ENCODE results near the gene GALNT17. TPM values are rescaled to one million over a fixed set of nuclear protein-coding genes. Genes with fewer than 3 reads are reported as not detected.

The GALNT17 gene
- total RNA-seq, 1 donor from 2014 or later, result not detected

GRCh38 chr7:71444130-71444529 is 312.2 kb downstream of the GALNT17 start:
- intact Hi-C loops (cut with micrococcal nuclease), result no loop called here
- Mint-ChIP-seq H3K27me3 (no peaks in the 10 kb centered on the region), H3K9me3 (peaks cover 28% of the 10 kb centered on the region), H3K36me3 (ENCODE audit: low read depth) (no peaks in the 10 kb centered on the region), H3K4me3 (no peak overlapping the region), H3K4me1 (no peaks in the 10 kb centered on the region), H3K27ac (no peak overlapping the region)
- DNase-seq, result no peak

- no peak overlapping the region for H3K27ac Mint-ChIP-seq
- H3K9me3 Mint-ChIP-seq, result peaks cover 9% of the 10 kb centered on the region
- no peaks in the 10 kb centered on the region for H3K36me3 Mint-ChIP-seq (ENCODE audit: low read depth)
- intact Hi-C loops (cut with micrococcal nuclease), result no loop called here
- DNase-seq, result no peak
- H3K4me3 Mint-ChIP-seq, result no peak overlapping the region
- H3K27me3 Mint-ChIP-seq, result no peaks in the 10 kb centered on the region
- H3K4me1 Mint-ChIP-seq, result no peaks in the 10 kb centered on the region
These were observed 321.7 kb downstream of the GALNT17 start for GRCh38 chr7:71453630-71454029.

- no peaks in the 10 kb centered on the region for H3K4me1 Mint-ChIP-seq
- H3K36me3 Mint-ChIP-seq (ENCODE audit: low read depth), result no peaks in the 10 kb centered on the region
- peaks cover 15% of the 10 kb centered on the region for H3K9me3 Mint-ChIP-seq
- no peaks in the 10 kb centered on the region for H3K27me3 Mint-ChIP-seq
- no peak for DNase-seq
- intact Hi-C loops (cut with micrococcal nuclease), result no loop called here
- no peak overlapping the region for H3K27ac Mint-ChIP-seq
- no peak overlapping the region for H3K4me3 Mint-ChIP-seq
These were observed 323.0 kb downstream of the GALNT17 start for GRCh38 chr7:71454981-71455380.

GRCh38 chr7:71457021-71457420 is 325.1 kb downstream of the GALNT17 start:
- no peak overlapping the region for H3K4me3 Mint-ChIP-seq
- no peaks in the 10 kb centered on the region for H3K4me1 Mint-ChIP-seq
- intact Hi-C loops (cut with micrococcal nuclease), result no loop called here
- no peaks in the 10 kb centered on the region for H3K36me3 Mint-ChIP-seq (ENCODE audit: low read depth)
- no peaks in the 10 kb centered on the region for H3K27me3 Mint-ChIP-seq
- peaks cover 19% of the 10 kb centered on the region for H3K9me3 Mint-ChIP-seq
- no peak for DNase-seq
- no peak overlapping the region for H3K27ac Mint-ChIP-seq

GRCh38 chr7:71457846-71458590 is 326.1 kb downstream of the GALNT17 start:
- Mint-ChIP-seq H3K9me3 (peaks cover 15% of the 10 kb centered on the region), H3K4me3 (no peak overlapping the region), H3K36me3 (ENCODE audit: low read depth) (no peaks in the 10 kb centered on the region), H3K27me3 (no peaks in the 10 kb centered on the region), H3K4me1 (no peaks in the 10 kb centered on the region), H3K27ac (no peak overlapping the region)
- intact Hi-C loops (cut with micrococcal nuclease), result no loop called here
- DNase-seq, result no peak

- Mint-ChIP-seq H3K27me3 (no peaks in the 10 kb centered on the region), H3K27ac (no peak overlapping the region), H3K36me3 (ENCODE audit: low read depth) (no peaks in the 10 kb centered on the region), H3K4me3 (no peak overlapping the region), H3K4me1 (no peaks in the 10 kb centered on the region), H3K9me3 (peaks cover 15% of the 10 kb centered on the region)
- intact Hi-C loops (cut with micrococcal nuclease), result no loop called here
- DNase-seq, result no peak
These were observed 327.2 kb downstream of the GALNT17 start for GRCh38 chr7:71459132-71459531.

GRCh38 chr7:71461572-71461971 is 329.6 kb downstream of the GALNT17 start:
- H3K36me3 Mint-ChIP-seq (ENCODE audit: low read depth), result no peaks in the 10 kb centered on the region
- no peak overlapping the region for H3K27ac Mint-ChIP-seq
- no peak overlapping the region for H3K4me3 Mint-ChIP-seq
- H3K27me3 Mint-ChIP-seq, result no peaks in the 10 kb centered on the region
- H3K4me1 Mint-ChIP-seq, result no peaks in the 10 kb centered on the region
- intact Hi-C loops (cut with micrococcal nuclease), result no loop called here
- H3K9me3 Mint-ChIP-seq, result peaks cover 19% of the 10 kb centered on the region
- DNase-seq, result no peak

- Mint-ChIP-seq H3K36me3 (ENCODE audit: low read depth) (no peaks in the 10 kb centered on the region), H3K27me3 (no peaks in the 10 kb centered on the region), H3K9me3 (peaks cover 26% of the 10 kb centered on the region), H3K4me3 (no peak overlapping the region), H3K4me1 (no peaks in the 10 kb centered on the region), H3K27ac (no peak overlapping the region)
- no peak for DNase-seq
- intact Hi-C loops (cut with micrococcal nuclease), result no loop called here
These were observed 333.8 kb downstream of the GALNT17 start for GRCh38 chr7:71465741-71466189.

GRCh38 chr7:71466448-71467145 is 334.7 kb downstream of the GALNT17 start:
- Mint-ChIP-seq H3K4me3 (no peak overlapping the region), H3K36me3 (ENCODE audit: low read depth) (no peaks in the 10 kb centered on the region), H3K4me1 (no peaks in the 10 kb centered on the region), H3K9me3 (peaks cover 22% of the 10 kb centered on the region), H3K27me3 (no peaks in the 10 kb centered on the region), H3K27ac (no peak overlapping the region)
- intact Hi-C loops (cut with micrococcal nuclease), result no loop called here
- DNase-seq, result no peak

GRCh38 chr7:71470326-71470725 is 338.4 kb downstream of the GALNT17 start:
- H3K4me3 Mint-ChIP-seq, result no peak overlapping the region
- no peak overlapping the region for H3K27ac Mint-ChIP-seq
- H3K36me3 Mint-ChIP-seq (ENCODE audit: low read depth), result no peaks in the 10 kb centered on the region
- no peak for DNase-seq
- H3K9me3 Mint-ChIP-seq, result peaks cover 25% of the 10 kb centered on the region
- no peaks in the 10 kb centered on the region for H3K4me1 Mint-ChIP-seq
- intact Hi-C loops (cut with micrococcal nuclease), result no loop called here
- H3K27me3 Mint-ChIP-seq, result no peaks in the 10 kb centered on the region

GRCh38 chr7:71470830-71471229 is 338.9 kb downstream of the GALNT17 start:
- Mint-ChIP-seq H3K36me3 (ENCODE audit: low read depth) (no peaks in the 10 kb centered on the region), H3K27me3 (no peaks in the 10 kb centered on the region), H3K4me1 (no peaks in the 10 kb centered on the region), H3K9me3 (peaks cover 21% of the 10 kb centered on the region), H3K27ac (no peak overlapping the region), H3K4me3 (no peak overlapping the region)
- intact Hi-C loops (cut with micrococcal nuclease), result no loop called here
- no peak for DNase-seq

GRCh38 chr7:71472962-71473361 is 341.0 kb downstream of the GALNT17 start:
- H3K36me3 Mint-ChIP-seq (ENCODE audit: low read depth), result no peaks in the 10 kb centered on the region
- H3K27ac Mint-ChIP-seq, result no peak overlapping the region
- intact Hi-C loops (cut with micrococcal nuclease), result no loop called here
- peaks cover 18% of the 10 kb centered on the region for H3K9me3 Mint-ChIP-seq
- H3K27me3 Mint-ChIP-seq, result no peaks in the 10 kb centered on the region
- no peak for DNase-seq
- H3K4me1 Mint-ChIP-seq, result no peaks in the 10 kb centered on the region
- H3K4me3 Mint-ChIP-seq, result no peak overlapping the region

GRCh38 chr7:71473366-71473967 is 341.5 kb downstream of the GALNT17 start:
- Mint-ChIP-seq H3K4me1 (no peaks in the 10 kb centered on the region), H3K9me3 (peaks cover 18% of the 10 kb centered on the region), H3K27ac (no peak overlapping the region), H3K36me3 (ENCODE audit: low read depth) (no peaks in the 10 kb centered on the region), H3K4me3 (no peak overlapping the region), H3K27me3 (no peaks in the 10 kb centered on the region)
- intact Hi-C loops (cut with micrococcal nuclease), result no loop called here
- no peak for DNase-seq

GRCh38 chr7:71477441-71477840 is 345.5 kb downstream of the GALNT17 start:
- Mint-ChIP-seq H3K27ac (no peak overlapping the region), H3K4me1 (no peaks in the 10 kb centered on the region), H3K9me3 (peaks cover 11% of the 10 kb centered on the region), H3K36me3 (ENCODE audit: low read depth) (no peaks in the 10 kb centered on the region), H3K4me3 (no peak overlapping the region), H3K27me3 (no peaks in the 10 kb centered on the region)
- intact Hi-C loops (cut with micrococcal nuclease), result no loop called here
- no peak for DNase-seq

Data from activated CD4-positive, alpha-beta T cell treated with anti-CD3 and anti-CD28 coated beads, Interleukin-2, amount 10 ng/mL, durations not matched to agents 24 days and 14 days (primary cell).